Muscle layer of duodenum (tissue), 2 donors: ENCODE results near the gene AKR1C1.
"Not testable (repeated sequence)": the region's sequence is repeated elsewhere in the genome, so short reads cannot be mapped to it uniquely, and the experiment has no call there.

Experiments
- H3K27ac ChIP-seq: one replicate; pipeline ENCODE4 v1.7.0; 2013; ENCODE audit warnings: mild to moderate bottlenecking, low read length
- H3K27me3 ChIP-seq: one replicate; pipeline ENCODE4 v1.7.0; 2013; ENCODE audit warnings: low read depth, mild to moderate bottlenecking, control low read depth, low read length
- H3K36me3 ChIP-seq, 2 donors: one replicate each; pipeline ENCODE4 v1.7.0; 2013; ENCODE audit warnings: low read length in 2 of 2, control low read depth in 1 of 2, mild to moderate bottlenecking in 1 of 2; ENCODE audit not compliant: insufficient read depth in 2 of 2, control insufficient read depth in 1 of 2
- H3K4me1 ChIP-seq, 2 donors: one replicate each; pipeline ENCODE4 v1.7.0; 2013; ENCODE audit warnings: low read length in 2 of 2, mild to moderate bottlenecking in 2 of 2, control low read depth in 1 of 2, moderate library complexity in 1 of 2; ENCODE audit not compliant: insufficient read depth in 2 of 2, control insufficient read depth in 1 of 2
- H3K4me3 ChIP-seq, 2 donors: one replicate each; pipeline ENCODE4 v1.7.0; 2013; ENCODE audit warnings: low read length in 2 of 2, low read depth in 1 of 2, mild to moderate bottlenecking in 1 of 2
- H3K9me3 ChIP-seq, 2 donors: one replicate each; pipeline ENCODE4 v1.7.0; 2013; ENCODE audit warnings: low read length in 2 of 2, control low read depth in 1 of 2, mild to moderate bottlenecking in 1 of 2; ENCODE audit not compliant: control insufficient read depth in 1 of 2
- donor health status: healthy.

Gene AKR1C1

DNA sequence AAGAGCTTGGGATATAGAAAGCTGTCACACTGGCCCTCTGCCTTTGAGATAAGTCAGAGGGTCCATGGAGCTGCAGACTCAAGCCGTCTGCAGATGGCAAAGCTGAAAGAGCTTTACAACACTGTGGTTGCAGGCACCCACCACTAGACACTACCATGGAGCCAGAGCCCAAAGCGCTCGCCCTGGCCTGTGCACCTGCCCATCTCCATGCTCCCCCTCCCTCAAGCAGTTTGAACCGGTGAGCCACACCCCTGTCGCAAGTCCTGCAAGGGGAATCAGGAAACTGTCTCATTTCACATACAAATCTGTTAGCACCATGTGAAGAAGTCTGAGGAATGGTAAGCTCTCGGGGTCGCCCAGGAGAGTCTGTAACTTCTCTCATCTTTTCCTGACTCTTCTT, 46.8 kb downstream of the AKR1C1 start:
- not testable (repeated sequence) for H3K4me1 ChIP-seq, H3K4me3 ChIP-seq, H3K9me3 ChIP-seq, H3K36me3 ChIP-seq, H3K27me3 ChIP-seq, H3K27ac ChIP-seq

DNA sequence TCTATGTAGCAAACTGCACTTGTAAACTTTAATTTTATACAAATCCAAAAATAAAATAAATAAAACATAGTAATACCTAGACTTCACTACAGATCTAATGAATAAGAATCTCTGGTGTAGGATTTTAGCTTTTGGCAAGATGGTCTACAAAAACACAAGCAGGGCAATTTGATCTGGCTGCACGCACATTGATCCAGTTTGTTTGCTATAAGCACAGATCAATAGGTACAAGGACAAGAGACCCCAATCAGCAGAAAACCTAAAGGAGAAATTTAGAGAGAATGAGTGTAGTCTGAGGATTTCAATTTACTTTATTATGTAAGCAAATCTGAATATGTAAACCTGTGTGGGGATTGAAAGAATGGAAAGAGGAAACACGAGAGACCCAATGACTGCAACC, 48.2 kb downstream of the AKR1C1 start:
- H3K4me3 ChIP-seq, H3K4me1 ChIP-seq, H3K9me3 ChIP-seq, H3K36me3 ChIP-seq, H3K27ac ChIP-seq, H3K27me3 ChIP-seq: not testable (repeated sequence)

DNA sequence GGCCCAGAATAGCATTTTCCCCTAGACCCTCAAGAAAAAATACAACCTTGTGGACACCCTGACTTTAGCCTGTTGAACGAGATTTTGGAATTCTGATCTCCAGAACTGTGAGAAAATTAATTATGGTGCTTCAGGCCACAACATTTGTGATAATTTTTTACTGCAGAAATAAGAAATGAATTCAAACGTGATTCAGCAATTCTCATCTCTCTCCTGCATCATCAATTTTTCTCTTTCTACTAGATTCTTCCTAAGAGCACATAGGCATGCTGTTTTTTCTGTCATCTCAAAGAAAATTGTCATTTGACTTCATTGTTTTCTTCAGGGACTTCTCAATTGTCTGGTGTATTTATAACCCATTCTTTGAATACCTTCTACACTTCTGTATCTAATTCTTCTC, 49.4 kb downstream of the AKR1C1 start:
- no peak overlapping the region for H3K27ac ChIP-seq
- H3K9me3 ChIP-seq: no peaks in the 10 kb centered on the region
- no peaks in the 10 kb centered on the region for H3K4me1 ChIP-seq
- H3K4me3 ChIP-seq: no peak overlapping the region
- H3K27me3 ChIP-seq: no peaks in the 10 kb centered on the region
- no peaks in the 10 kb centered on the region for H3K36me3 ChIP-seq

DNA sequence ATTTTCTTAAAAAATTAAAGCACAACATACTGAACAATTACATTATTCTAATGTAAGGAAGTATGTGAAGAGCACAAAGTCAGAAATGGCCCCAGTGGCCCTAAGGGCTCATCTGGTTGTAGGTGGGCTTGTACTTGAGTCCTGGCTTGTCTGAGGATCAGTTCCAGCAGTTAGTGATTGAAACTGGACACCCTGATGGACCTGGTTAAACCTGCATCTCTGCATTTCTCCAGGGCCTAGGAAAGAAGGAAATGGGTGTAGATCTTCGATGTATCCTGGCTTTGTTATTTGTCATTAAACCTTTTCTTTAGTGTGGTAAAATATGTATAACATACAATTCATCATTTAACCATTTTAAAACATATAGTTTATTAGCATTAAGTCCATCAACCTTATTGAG, 50.2 kb downstream of the AKR1C1 start:
- no peaks in the 10 kb centered on the region for H3K36me3 ChIP-seq
- no peaks in the 10 kb centered on the region for H3K4me1 ChIP-seq
- no peak overlapping the region for H3K27ac ChIP-seq
- no peaks in the 10 kb centered on the region for H3K9me3 ChIP-seq
- no peak overlapping the region for H3K4me3 ChIP-seq
- H3K27me3 ChIP-seq: no peaks in the 10 kb centered on the region

DNA sequence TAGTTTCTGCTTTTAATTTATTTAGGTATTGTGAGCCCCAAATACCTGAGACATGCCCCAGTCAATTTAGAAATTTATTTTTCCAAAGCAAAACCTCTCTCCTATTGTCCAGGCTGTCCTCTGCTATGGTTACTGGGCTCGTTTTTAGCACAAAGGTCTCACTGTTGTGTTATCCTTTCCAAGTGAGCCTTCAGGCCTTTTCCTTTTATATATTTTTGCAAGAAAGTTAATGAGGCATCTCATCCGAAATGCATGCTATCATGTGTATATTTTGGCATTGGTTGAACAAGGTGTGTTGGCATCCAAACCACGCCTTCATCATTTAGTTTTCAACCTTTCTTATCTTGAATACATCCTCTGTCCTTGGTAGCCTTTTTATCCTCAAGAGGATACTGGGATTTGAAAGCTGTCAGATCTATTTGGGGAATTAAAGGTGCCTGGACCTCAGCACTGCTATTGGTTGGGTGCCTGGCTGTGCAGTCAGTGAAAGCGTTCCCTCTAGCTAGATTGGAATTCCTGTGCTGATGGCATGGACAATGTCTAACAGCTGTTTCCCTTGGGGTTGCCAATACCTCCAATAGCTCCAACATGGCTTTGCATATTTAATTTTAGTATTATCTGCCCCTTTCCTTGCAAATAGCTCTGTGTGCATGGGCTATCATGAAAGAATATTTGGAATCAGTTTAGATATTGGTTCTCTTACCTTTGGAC, 51.1 kb downstream of the AKR1C1 start:
- not testable (repeated sequence) for H3K4me3 ChIP-seq, H3K27me3 ChIP-seq, H3K4me1 ChIP-seq, H3K9me3 ChIP-seq, H3K27ac ChIP-seq, H3K36me3 ChIP-seq

DNA sequence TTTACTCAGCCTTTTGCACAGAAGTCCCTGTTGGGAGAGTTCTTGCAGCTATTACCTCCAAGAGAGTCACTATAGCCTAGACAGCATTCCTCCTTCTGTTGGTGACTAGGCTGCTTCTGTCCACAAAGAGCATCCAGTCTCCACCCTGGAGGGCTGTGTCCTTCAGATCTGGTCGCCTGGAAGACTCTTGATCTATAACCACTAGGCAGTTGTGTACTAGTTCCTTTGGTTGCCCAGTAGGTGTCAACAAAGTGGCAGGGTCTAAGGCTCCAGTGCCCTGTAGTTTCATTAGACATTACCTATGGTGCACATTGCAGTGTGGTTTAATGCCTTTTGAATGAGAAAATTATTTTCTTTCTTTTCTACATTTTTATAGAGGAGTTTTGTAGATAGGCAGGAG, 51.7 kb downstream of the AKR1C1 start:
- Histone ChIP-seq H3K36me3 (no peaks in the 10 kb centered on the region), H3K4me1 (no peaks in the 10 kb centered on the region), H3K27ac (no peak overlapping the region), H3K27me3 (no peaks in the 10 kb centered on the region), H3K4me3 (no peak overlapping the region), H3K9me3 (no peaks in the 10 kb centered on the region)

DNA sequence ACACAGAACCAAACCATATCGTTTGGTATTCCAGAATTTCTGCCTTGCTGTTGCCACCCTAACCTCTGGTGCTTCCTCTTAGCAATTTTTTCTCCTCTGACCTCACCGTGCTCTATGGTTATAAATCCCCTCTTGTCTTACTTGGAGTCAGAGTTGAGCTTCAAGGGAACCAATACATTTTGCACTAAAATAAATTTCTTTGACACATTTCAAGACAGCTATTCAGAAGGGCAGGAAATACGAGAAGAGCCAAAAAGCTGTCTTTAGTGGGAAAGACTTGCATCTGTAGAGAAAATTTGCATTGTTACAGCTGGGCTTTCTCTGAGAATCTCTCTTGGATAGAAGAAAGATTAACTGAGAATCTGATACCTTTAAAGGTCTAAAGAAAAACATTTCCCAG, 54.9 kb downstream of the AKR1C1 start:
- no peaks in the 10 kb centered on the region for H3K4me1 ChIP-seq
- H3K27ac ChIP-seq: no peak overlapping the region
- H3K36me3 ChIP-seq: no peaks in the 10 kb centered on the region
- no peaks in the 10 kb centered on the region for H3K9me3 ChIP-seq
- H3K27me3 ChIP-seq: no peaks in the 10 kb centered on the region
- no peak overlapping the region for H3K4me3 ChIP-seq

DNA sequence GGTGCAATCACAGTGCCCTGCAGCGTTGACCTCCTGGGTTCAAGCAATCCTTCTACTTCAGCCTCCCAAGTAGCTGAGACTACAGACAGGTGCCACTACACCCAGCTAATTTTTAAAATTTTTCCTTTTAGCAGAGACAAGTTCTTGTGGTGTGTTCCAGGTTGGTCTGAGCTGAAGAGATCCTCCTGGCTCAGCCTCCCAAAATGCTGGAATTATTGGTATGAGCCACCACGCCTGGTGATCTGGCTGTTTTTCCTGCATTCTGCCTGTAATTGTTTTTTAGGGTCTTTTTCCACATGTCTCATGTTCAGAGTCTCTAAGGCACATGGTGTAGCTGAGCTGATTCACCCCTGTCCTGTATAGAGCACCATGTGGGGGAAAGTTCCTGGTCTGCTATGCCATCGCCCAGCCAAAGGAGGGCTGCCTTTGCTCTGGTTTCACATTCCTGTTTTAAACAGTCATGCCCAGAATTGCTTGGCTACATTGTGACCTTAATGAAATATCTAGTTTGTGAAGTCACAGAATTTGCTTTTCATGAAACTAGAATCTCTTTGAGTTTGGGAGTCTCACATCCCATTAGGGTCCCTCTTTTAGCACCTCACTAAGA, 55.6 kb downstream of the AKR1C1 start:
- H3K27ac ChIP-seq: not testable (repeated sequence)

DNA sequence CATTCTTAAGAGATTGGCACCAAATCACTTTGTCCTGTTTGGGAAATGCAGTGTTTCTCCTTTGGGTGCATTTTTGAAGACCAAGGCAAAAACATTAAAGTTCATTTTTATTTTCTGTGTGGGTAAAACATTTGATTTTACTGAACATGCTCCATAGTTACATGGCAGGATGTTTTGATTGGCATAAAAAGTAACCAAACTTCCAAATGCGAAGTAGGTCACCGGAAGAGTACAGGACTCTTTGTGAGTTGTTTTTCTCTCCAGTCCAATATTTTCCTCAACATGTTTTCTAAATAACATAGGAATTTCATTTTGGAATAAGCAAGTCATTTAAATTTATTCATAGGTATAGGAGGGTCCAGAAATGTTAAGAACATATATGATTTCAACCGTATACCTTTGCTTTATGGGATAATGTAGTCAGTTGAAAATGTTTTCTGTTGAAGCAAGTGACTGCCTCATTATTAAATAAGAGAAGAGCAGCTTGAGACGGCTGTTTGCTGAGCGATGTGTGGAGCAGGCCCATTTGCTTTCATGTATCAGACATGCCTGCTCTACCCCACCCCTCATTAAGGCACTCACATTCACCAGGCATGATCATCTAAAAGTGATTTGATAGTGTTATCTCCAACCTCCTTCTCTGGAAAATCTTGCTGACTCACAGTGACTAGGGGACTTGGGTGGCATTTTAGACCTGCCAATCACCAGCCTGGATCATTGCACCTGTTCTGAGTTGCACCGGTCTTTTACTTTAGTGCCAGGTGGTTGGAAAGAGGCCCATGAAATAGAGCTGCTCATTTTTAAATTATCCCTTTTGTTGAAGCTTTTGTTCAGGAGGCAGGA, 56.8 kb downstream of the AKR1C1 start:
- H3K9me3 ChIP-seq, H3K4me1 ChIP-seq, H3K36me3 ChIP-seq, H3K27me3 ChIP-seq, H3K4me3 ChIP-seq, H3K27ac ChIP-seq: not testable (repeated sequence)

More for the DNA sequence above, 55.6 kb downstream of the AKR1C1 start:
- H3K36me3 ChIP-seq, H3K4me1 ChIP-seq, H3K9me3 ChIP-seq, H3K4me3 ChIP-seq, H3K27me3 ChIP-seq: not testable (repeated sequence)

DNA sequence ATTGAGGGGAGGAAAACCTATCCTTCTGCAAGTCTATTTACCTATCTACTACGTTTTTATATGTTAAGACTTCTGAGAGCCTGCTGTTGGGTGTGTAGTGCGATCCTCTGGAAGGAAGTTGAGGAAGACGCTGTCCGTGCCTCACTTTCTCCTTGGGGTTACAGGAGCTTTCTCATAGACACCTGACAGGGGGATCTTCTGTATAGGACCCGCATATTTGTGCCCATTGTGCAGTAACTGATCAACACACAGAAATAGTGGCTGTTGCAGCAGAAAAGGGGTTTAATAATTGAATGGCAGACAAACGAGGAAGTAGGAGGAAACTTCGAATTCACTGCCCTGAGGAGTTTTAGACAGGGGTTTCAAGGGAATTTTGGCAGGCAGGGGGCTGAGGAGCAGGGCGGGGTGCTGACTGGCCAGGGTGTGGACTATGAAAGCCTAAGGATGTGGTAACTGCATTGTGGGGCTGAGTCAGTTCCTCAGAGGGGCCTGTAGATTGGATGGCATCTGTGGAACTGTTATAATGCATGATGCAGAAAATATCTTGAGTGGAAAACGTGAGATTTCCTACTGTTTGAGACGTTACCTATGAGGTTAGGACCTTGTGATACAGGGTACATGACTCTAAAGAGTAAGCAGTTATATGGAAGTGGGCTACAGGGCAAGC, 58.5 kb downstream of the AKR1C1 start:
- not testable (repeated sequence) for H3K4me1 ChIP-seq, H3K4me3 ChIP-seq, H3K27me3 ChIP-seq, H3K36me3 ChIP-seq, H3K9me3 ChIP-seq, H3K27ac ChIP-seq

DNA sequence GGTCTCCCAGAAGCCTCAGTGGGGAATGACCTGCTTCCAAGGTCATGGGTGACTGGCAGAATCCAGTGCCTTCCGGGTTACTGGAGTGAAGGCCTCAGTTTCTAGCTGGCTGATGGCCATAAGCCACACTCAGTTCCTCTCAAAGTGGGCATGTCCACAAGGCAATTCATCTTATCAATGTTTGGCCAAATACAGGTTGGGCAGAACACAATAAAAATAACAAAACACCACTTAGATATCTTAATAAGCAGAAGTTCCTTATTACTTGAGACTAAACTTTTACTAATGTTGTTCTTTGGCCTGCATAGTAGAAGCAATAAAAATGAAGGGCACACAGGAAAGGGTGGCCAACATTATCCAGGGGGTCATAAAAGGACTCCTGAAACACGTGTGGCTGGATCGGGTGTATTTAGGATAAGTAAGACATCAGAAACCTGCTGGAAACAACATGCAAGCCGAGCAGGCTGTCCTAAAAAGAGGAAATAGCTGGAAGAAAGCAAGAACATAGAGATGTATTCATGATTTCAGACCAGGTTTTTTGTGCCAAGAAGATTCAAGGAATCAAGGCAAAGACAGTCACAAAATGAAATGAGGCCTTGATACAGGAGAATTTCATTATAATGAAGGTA, 60.1 kb downstream of the AKR1C1 start:
- Histone ChIP-seq H3K4me3 (no peak overlapping the region), H3K27me3 (no peaks in the 10 kb centered on the region), H3K4me1 (peaks cover 0 to 2% of the 10 kb centered on the region in 2 donors), H3K27ac (no peak overlapping the region), H3K36me3 (no peaks in the 10 kb centered on the region), H3K9me3 (no peaks in the 10 kb centered on the region)
